ENCODE results near the gene CHCHD1.
"Not testable (repeated sequence)": the region's sequence is repeated elsewhere in the genome, so short reads cannot be mapped to it uniquely, and the experiment has no call there.

Gene CHCHD1

GRCh38 chr10:73769396-73769795 is 12.5 kb upstream of the CHCHD1 start:
- DNase-seq (ENCODE audit: low spot score), result no peak

GRCh38 chr10:73771722-73772280 is 10.0 kb upstream of the CHCHD1 start:
- DNase-seq (ENCODE audit: low spot score), result peak; percentile 85

- peak; percentile 81 for DNase-seq (ENCODE audit: low spot score)
These were observed 9.3 kb upstream of the CHCHD1 start for GRCh38 chr10:73772281-73773151.

GRCh38 chr10:73773152-73773879 is 8.5 kb upstream of the CHCHD1 start:
- no peak for DNase-seq (ENCODE audit: low spot score)

GRCh38 chr10:73774637-73775036 is 7.2 kb upstream of the CHCHD1 start:
- DNase-seq (ENCODE audit: low spot score), result no peak

- no peak for DNase-seq (ENCODE audit: low spot score)
These were observed 2.8 kb upstream of the CHCHD1 start for GRCh38 chr10:73779018-73779417.

- DNase-seq (ENCODE audit: low spot score), result no peak
These were observed 2.2 kb upstream of the CHCHD1 start for GRCh38 chr10:73779539-73780197.

GRCh38 chr10:73780301-73780700 is 1.5 kb upstream of the CHCHD1 start:
- no peak for DNase-seq (ENCODE audit: low spot score)

- DNase-seq (ENCODE audit: low spot score), result no peak
These were observed 882 bp upstream of the CHCHD1 start for GRCh38 chr10:73780966-73781365.

- DNase-seq (ENCODE audit: low spot score), result no peak
These were observed 335 bp upstream of the CHCHD1 start for GRCh38 chr10:73781548-73781878.

- no peak for DNase-seq (ENCODE audit: low spot score)
These were observed 869 bp downstream of the CHCHD1 start for GRCh38 chr10:73782749-73783085.

GRCh38 chr10:73785211-73785720 is 3.4 kb downstream of the CHCHD1 start, which contains the start of gene ZSWIM8:
ZSWIM8 (plus strand) TSS chr10:73785606; CDS start chr10:73785879, 273 bp downstream.
- DNase-seq (ENCODE audit: low spot score), result peak; percentile 98

- DNase-seq (ENCODE audit: low spot score), result no peak
These were observed 4.1 kb downstream of the CHCHD1 start for GRCh38 chr10:73785721-73786511.

- no peak for DNase-seq (ENCODE audit: low spot score)
These were observed 4.7 kb downstream of the CHCHD1 start for GRCh38 chr10:73786512-73786885.

GRCh38 chr10:73787031-73787800 is 5.4 kb downstream of the CHCHD1 start:
- DNase-seq (ENCODE audit: low spot score), result not testable (repeated sequence)

- DNase-seq (ENCODE audit: low spot score), result no peak
These were observed 7.2 kb downstream of the CHCHD1 start for GRCh38 chr10:73788864-73789658.

GRCh38 chr10:73789659-73790055 is 7.8 kb downstream of the CHCHD1 start:
- DNase-seq (ENCODE audit: low spot score), result no peak

GRCh38 chr10:73790886-73791625 is 9.2 kb downstream of the CHCHD1 start:
- DNase-seq (ENCODE audit: low spot score), result no peak

- no peak for DNase-seq (ENCODE audit: low spot score)
These were observed 10.1 kb downstream of the CHCHD1 start for GRCh38 chr10:73791871-73792400.
